BLaER1 treated with 17β-estradiol and CSF1 and Interleukin-3, amounts not matched to agents 10 nM and 100 nM (cell line): ENCODE results near the gene NRG3.

ENCODE experiments used
- H3K27ac ChIP-seq, 11 experiments: shearing (Covaris generic); formaldehyde crosslinking; 2 replicates each; pipeline ENCODE4 v1.8.1; 2022
- H3K27me3 ChIP-seq, 11 experiments: shearing (Covaris generic); formaldehyde crosslinking; 2 replicates each; pipeline ENCODE4 v1.8.1; 2022
- H3K36me3 ChIP-seq, 11 experiments: shearing (Covaris generic); formaldehyde crosslinking; 2 replicates each; pipeline ENCODE4 v1.8.1; 2022
- H3K4me1 ChIP-seq, 10 experiments: shearing (Covaris generic); formaldehyde crosslinking; 2 replicates each; pipeline ENCODE4 v1.8.1; 2022
- H3K4me2 ChIP-seq, 11 experiments: shearing (Covaris generic); formaldehyde crosslinking; 2 replicates each; pipeline ENCODE4 v1.8.1; 2022
- H3K4me3 ChIP-seq, 10 experiments: shearing (Covaris generic); formaldehyde crosslinking; 2 replicates each; pipeline ENCODE4 v1.8.1; 2022
- H3K9ac ChIP-seq, 11 experiments: shearing (Covaris generic); formaldehyde crosslinking; 2 replicates each; pipeline ENCODE4 v1.8.1; 2022
- H3K9me3 ChIP-seq, 11 experiments: shearing (Covaris generic); formaldehyde crosslinking; replicated peaks in 1 of 11; 2 replicates each; pipeline ENCODE4 v1.8.1; 2022
- H4K20me1 ChIP-seq, 11 experiments: shearing (Covaris generic); formaldehyde crosslinking; 2 replicates each; pipeline ENCODE4 v1.8.1; 2022
- Cebpa-rat ChIP-seq, 11 experiments: shearing (Covaris generic); IDR thresholded peaks; 2 replicates each; pipeline ENCODE4 v1.8.1; 2022

The NRG3 gene

DNA sequence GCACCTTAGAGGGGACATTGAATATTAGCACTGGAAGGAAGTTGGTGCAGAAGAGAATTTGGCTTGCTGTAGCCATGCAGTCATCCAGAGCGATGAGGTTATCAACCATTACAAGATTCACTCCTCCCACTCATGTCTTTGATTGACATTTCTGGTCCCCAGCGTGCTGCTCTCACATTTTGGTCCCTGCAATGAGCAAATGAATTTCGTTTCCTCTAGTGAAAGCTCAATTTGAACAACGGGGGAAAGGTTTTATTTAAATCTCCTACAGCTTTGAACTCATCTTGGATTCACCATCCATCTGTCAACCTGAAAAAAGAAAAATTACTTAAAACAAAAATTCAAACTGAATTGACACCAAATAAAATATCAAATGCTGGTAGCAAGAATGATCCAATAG is 975.2 kb downstream of the NRG3 start:
- H3K9me3 ChIP-seq: peaks cover 8 to 18% (median 14%) of the 10 kb centered on the region in 11 experiments; a peak in 21 of 22 replicates
- TF ChIP-seq Cebpa-rat (IDR thresholded peaks at IDR 0.05): no peak
- no peak overlapping the region for H3K9ac ChIP-seq
- H3K4me2 ChIP-seq: no peak overlapping the region
- no peaks in the 10 kb centered on the region for H3K27me3 ChIP-seq
- H3K27ac ChIP-seq: no peak overlapping the region
- no peaks in the 10 kb centered on the region for H4K20me1 ChIP-seq
- no peaks in the 10 kb centered on the region; a peak in 1 of 22 replicates for H3K36me3 ChIP-seq
- H3K4me1 ChIP-seq: no peaks in the 10 kb centered on the region
- no peak overlapping the region for H3K4me3 ChIP-seq

DNA sequence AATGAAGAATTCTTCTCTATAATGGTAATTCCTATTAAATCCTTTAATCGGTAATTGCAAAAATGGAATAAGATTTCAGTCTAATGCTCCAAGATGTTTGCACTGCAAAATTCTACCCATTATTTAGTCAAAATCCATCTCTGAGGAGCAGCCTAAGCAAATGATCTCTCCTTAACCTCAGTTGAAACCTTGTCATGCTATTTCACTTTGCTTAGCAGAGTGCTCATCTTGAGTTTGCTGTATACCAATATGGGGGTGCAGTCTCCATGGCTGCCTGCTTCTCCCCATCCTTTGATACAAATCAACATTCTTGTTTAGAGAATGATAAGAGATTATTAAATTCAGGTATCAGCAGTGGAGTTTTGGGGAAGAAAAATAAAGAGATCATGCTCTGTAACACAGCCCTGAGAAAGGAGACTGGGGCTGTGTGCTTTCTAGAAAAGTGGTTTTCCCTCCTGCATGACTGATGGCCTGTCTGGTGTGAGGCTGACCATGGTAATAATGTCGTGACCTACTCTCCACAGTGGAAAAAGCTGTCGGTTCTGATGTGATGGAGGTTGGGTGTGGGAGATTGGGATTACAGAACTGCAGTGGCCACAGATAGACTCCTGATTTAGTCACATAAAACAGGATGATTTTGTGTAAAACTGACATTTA is 982.1 kb downstream of the NRG3 start:
- H3K4me1 ChIP-seq: no peaks in the 10 kb centered on the region
- no peak for TF ChIP-seq Cebpa-rat (IDR thresholded peaks at IDR 0.05)
- H3K27me3 ChIP-seq: no peaks in the 10 kb centered on the region
- H4K20me1 ChIP-seq: no peaks in the 10 kb centered on the region
- no peaks in the 10 kb centered on the region for H3K36me3 ChIP-seq
- no peak overlapping the region for H3K4me2 ChIP-seq
- no peak overlapping the region for H3K4me3 ChIP-seq
- H3K9ac ChIP-seq: no peak overlapping the region
- H3K27ac ChIP-seq: no peak overlapping the region
- peaks cover 0 to 4% (median 0%) of the 10 kb centered on the region in 11 experiments; a peak in 1 of 22 replicates for H3K9me3 ChIP-seq

DNA sequence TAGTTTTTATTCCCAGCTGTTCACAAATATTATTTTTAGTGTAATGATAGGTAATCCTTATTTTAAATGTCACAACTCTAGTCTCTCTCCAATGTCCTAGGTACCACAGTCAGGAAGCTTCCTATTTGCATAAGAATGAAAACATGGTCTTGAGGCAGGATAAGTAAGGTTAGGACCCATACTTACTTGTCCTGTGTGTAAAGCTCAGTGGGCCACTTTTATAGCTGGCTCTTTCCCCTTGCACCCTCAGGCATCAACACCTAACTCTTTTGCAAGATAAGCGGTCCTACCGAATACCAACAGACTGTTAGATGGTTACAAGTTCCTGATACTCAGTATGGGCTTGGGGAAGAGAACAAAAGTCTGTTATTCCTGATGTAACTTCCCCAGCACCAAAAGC is 986.9 kb downstream of the NRG3 start:
- H3K27me3 ChIP-seq: no peaks in the 10 kb centered on the region
- no peak overlapping the region for H3K9ac ChIP-seq
- no peak overlapping the region for H3K4me3 ChIP-seq
- no peaks in the 10 kb centered on the region for H3K9me3 ChIP-seq
- no peaks in the 10 kb centered on the region for H4K20me1 ChIP-seq
- H3K36me3 ChIP-seq: no peaks in the 10 kb centered on the region
- H3K4me2 ChIP-seq: no peak overlapping the region
- no peaks in the 10 kb centered on the region for H3K4me1 ChIP-seq
- TF ChIP-seq Cebpa-rat (IDR thresholded peaks at IDR 0.05): no peak
- no peak overlapping the region for H3K27ac ChIP-seq

DNA sequence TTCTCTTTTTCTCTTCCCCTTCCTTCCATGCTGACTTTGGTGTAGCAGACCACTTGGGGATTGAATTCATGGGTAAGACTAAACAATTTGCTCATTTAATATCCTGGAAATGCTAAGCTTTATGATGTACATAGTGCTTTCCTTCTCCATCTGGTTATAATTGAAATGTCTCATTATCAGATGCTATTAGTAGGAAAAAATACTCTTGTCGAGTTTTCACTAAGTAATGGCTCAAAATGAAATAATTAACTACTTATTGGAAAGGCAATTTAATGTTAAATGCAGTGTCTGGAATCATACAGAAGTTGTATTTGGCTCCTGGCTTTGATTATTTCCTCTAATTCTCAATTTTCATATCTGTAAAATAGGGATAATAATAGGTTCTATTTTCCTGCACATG is 990.4 kb downstream of the NRG3 start:
- no peaks in the 10 kb centered on the region for H3K9me3 ChIP-seq
- H3K4me3 ChIP-seq: no peak overlapping the region
- H3K27ac ChIP-seq: no peak overlapping the region

DNA sequence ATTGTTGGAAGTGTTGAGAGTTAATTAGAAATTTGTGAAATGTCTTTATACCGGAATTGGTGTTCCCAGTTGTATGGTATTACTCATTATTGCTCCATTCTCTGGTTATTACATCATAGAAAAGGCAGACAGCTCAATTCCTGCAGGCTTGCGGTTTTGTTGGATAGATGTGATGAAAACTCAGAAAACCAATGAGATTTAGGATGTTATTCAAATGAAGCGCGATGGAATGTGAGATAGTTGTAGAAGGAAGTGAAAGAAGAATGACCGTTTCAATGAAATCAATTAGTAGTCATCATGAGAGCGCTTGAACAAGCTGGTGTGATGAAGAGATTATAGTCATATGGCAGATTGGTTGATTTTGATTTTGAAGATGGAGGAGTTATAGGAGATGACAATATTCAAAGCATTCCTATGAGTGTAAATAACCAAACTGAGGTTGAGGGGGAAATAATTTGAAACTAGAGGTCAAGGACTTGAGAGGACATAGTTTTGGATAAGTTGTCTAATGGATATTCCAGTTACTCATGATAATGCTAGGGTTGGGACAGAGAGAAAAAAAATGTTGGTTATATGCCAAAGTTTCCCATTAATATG is 991.5 kb downstream of the NRG3 start:
- no peaks in the 10 kb centered on the region for H3K36me3 ChIP-seq
- no peaks in the 10 kb centered on the region for H3K27me3 ChIP-seq
- H3K4me2 ChIP-seq: no peak overlapping the region
- H3K9ac ChIP-seq: no peak overlapping the region
- no peak overlapping the region for H3K27ac ChIP-seq
- no peaks in the 10 kb centered on the region for H4K20me1 ChIP-seq
- no peaks in the 10 kb centered on the region for H3K9me3 ChIP-seq
- H3K4me1 ChIP-seq: no peaks in the 10 kb centered on the region
- H3K4me3 ChIP-seq: no peak overlapping the region
- no peak for TF ChIP-seq Cebpa-rat (IDR thresholded peaks at IDR 0.05)

More for the DNA sequence above, 990.4 kb downstream of the NRG3 start:
- no peak overlapping the region for H3K4me2 ChIP-seq
- no peaks in the 10 kb centered on the region for H3K4me1 ChIP-seq
- H3K27me3 ChIP-seq: no peaks in the 10 kb centered on the region
- TF ChIP-seq Cebpa-rat (IDR thresholded peaks at IDR 0.05): no peak
- H4K20me1 ChIP-seq: no peaks in the 10 kb centered on the region
- no peaks in the 10 kb centered on the region for H3K36me3 ChIP-seq
- no peak overlapping the region for H3K9ac ChIP-seq

DNA sequence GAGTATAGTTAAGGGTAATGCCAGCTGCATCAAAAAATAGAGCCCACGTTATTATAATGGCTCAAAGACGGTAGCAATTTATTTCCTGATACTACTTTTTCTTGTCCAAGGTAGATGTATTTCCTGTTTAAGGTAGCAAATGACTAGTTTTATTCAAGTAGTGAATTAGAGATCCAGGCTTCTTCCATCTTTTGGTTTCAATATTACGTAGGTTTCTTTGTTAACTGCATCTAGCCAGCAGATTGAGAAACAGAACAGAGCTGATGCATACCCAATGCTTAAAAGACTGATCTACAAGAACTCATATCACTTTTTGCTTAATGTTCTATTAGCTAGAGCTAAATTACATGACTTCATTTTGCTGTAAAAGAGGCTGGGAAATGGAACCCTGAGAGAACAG is 992.1 kb downstream of the NRG3 start:
- Histone ChIP-seq H3K9me3 (no peaks in the 10 kb centered on the region), H4K20me1 (no peaks in the 10 kb centered on the region), H3K27ac (no peak overlapping the region), H3K4me3 (no peak overlapping the region), H3K36me3 (no peaks in the 10 kb centered on the region), H3K9ac (no peak overlapping the region), H3K4me2 (no peak overlapping the region), H3K4me1 (no peaks in the 10 kb centered on the region), H3K27me3 (no peaks in the 10 kb centered on the region)
- TF ChIP-seq Cebpa-rat (IDR thresholded peaks at IDR 0.05): no peak

DNA sequence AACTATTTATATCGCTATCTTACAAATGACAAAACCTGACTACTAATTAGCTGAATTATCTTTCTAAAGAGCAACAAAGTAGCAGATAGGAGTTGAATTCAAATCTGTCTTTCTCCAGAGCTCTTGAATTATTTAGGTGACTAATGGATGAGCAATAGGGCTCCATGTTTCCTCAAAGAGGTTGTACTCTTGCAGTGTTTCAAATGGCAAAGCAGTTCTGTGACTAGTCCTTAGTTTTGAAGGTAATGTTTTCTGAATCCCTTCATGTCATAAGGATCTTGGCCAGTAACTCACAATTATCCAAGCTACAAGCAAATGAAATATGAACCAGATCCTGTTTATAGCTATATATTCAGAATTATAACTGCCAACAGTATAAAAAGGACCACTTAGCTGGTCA is 999.7 kb downstream of the NRG3 start:
- Histone ChIP-seq H3K27ac (no peak overlapping the region), H3K4me2 (no peak overlapping the region), H3K4me1 (no peaks in the 10 kb centered on the region), H3K27me3 (no peaks in the 10 kb centered on the region), H3K9me3 (no peaks in the 10 kb centered on the region), H3K36me3 (no peaks in the 10 kb centered on the region), H3K4me3 (no peak overlapping the region), H4K20me1 (no peaks in the 10 kb centered on the region), H3K9ac (no peak overlapping the region)
- no peak for TF ChIP-seq Cebpa-rat (IDR thresholded peaks at IDR 0.05)

DNA sequence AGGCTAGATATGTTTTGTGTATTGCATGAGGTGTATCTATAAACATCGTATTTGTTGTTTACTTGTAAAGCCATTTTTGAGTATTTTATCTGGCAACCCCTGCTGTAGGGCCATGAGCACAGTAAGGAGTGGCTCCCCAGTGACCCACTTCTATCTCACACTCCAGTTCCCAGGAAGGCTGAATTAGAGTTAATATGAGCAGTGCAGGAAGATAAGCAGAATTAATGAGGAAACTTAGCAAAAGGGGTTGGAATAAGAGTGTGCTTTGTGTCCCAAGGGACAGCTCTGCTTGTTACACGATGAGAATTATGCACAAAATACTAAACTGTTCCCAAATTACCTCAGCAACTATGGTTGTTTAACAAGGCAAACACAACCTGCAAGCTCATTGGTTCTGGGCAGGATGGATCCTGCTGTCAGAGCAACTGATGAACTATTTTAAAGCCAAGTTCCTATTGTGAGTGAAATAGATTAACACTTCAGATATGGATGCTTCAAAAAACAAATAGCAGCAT is 1005.8 kb downstream of the NRG3 start:
- no peak overlapping the region for H3K9ac ChIP-seq
- H3K9me3 ChIP-seq: no peaks in the 10 kb centered on the region
- no peaks in the 10 kb centered on the region for H4K20me1 ChIP-seq
- H3K27me3 ChIP-seq: no peaks in the 10 kb centered on the region
- H3K4me1 ChIP-seq: no peaks in the 10 kb centered on the region
- H3K4me2 ChIP-seq: no peak overlapping the region
- no peak for TF ChIP-seq Cebpa-rat (IDR thresholded peaks at IDR 0.05)
- H3K27ac ChIP-seq: no peak overlapping the region
- no peaks in the 10 kb centered on the region for H3K36me3 ChIP-seq
- H3K4me3 ChIP-seq: no peak overlapping the region

DNA sequence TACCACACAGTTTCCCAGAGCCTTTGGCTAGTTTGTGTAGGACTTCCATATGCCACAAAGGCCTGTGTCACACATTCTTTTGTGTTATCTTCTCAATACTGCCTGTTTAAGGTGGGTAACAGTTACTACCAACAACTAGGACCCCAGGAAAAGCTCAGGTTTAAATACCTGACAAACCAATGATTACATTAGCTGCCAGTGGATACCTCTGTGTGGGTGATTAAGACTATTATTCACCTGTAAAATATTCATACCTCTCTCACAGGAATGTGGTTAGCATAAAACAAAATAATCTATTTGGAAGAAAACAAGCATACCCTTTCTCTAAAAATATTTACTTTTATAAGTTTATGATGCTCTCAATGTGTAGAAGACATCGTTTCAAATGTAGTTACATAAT is 1007.7 kb downstream of the NRG3 start:
- TF ChIP-seq Cebpa-rat (IDR thresholded peaks at IDR 0.05): no peak
- H3K4me2 ChIP-seq: no peak overlapping the region
- H3K4me1 ChIP-seq: no peaks in the 10 kb centered on the region

DNA sequence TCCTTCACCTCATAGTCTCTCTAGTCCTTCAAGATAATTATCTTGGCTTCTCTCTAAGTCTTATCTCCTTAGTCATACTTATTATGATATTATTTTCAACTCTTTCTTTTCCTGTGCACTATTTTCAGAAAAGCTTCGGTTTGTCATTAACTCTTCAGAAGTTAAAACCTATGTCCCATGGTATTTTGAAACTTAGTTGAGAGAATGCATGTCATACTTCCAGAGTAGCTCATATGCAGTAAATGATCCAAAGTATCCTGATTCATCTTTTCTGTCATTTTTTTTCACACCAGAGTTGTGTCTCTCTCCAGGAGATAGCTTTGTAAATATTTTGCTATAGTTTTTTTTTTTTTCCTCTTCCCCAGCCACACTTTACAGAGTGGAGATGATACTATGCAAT is 1008.6 kb downstream of the NRG3 start:
- Histone ChIP-seq H3K4me2 (no peak overlapping the region), H3K4me1 (no peaks in the 10 kb centered on the region), H3K27me3 (no peaks in the 10 kb centered on the region)

More for the DNA sequence above, 1007.7 kb downstream of the NRG3 start:
- Histone ChIP-seq H3K9ac (no peak overlapping the region), H4K20me1 (no peaks in the 10 kb centered on the region), H3K27ac (no peak overlapping the region), H3K4me3 (no peak overlapping the region), H3K27me3 (no peaks in the 10 kb centered on the region), H3K9me3 (no peaks in the 10 kb centered on the region), H3K36me3 (no peaks in the 10 kb centered on the region)

More for the DNA sequence above, 1008.6 kb downstream of the NRG3 start:
- Histone ChIP-seq H3K36me3 (no peaks in the 10 kb centered on the region), H4K20me1 (no peaks in the 10 kb centered on the region), H3K4me3 (no peak overlapping the region), H3K27ac (no peak overlapping the region), H3K9ac (no peak overlapping the region), H3K9me3 (no peaks in the 10 kb centered on the region)
- TF ChIP-seq Cebpa-rat (IDR thresholded peaks at IDR 0.05): no peak
